ENCODE measurements around the gene TCTN2.

The TCTN2 gene

GRCh38 chr12:123734268-123734667 is 63.4 kb downstream of the TCTN2 start:
- DNase-seq (ENCODE audit: extremely low read depth in 1 of 2, low read depth in 1 of 2), result no peak

DNA sequence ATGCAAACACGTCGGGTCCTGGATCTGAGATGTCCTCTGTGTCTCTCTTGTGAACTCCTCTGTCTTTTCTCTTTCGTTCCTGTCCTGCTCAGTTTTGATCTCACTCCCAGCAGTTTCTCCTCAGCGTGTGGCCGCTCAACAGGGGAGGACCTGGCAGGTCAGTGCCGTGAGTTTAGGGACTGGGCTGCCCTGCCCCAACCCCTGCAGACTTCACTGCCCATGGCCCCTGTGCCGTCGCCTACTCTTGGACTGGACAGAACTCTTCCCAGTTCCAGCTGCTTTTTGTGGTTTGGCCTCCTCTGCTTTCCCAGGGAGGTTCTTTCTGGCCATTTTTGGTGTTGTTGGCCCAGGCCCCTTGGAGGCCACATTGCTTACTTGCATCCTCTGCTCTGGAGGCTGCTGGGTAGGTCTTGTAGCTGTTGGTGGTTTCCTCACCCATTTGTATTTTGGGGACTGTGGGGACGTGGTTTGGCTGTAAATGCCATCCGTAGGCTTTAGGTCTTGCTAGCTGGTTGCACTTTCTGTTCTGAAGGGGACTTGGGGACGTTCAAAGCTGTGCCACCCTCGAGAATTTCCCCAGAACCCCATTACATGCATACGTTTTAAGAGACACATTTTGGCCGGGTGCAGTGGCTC is 71.1 kb downstream of the TCTN2 start:
- no peak for DNase-seq (ENCODE audit: extremely low read depth in 1 of 2, low read depth in 1 of 2)

DNA sequence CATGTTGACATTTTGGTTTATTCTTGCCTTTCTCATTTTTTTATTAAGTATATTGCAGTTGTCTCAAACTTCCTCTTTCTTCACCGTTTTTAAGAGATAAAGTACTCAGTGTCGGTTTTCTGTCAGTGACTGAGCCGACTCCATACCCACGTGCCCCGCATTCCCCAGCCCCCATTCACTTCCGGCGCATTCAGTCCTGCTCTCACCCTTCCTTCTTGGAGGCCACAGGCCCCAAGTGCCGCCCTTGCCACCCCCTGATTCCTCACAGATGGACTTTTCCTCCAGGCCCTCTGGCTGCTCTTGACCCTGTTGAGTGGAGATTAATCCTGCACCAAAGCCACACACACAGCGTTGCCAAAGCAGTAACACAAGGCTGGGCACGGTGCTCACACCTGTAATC is 72.1 kb downstream of the TCTN2 start:
- DNase-seq (ENCODE audit: extremely low read depth in 1 of 2, low read depth in 1 of 2), result no peak

DNA sequence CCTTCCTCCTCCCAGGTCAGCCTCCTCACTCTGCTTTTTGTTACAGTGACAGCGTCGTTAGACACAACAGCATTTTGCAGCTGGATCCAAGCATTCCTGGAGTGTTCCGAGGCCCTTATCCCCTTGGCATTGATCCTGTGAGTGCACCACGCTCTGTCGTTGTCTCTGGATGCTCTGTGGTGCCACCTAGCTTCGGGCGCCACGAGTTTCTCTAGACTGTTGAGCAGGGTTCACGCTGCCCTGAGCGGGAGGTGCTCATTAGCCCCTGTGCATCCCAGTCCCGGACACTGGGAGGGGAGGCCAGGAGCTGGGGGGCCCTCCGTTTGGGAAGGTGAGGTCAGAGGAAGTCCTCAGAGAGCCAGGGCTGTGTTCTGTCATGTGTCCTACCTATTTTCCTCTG is 73.9 kb downstream of the TCTN2 start:
- DNase-seq (ENCODE audit: extremely low read depth in 1 of 2, low read depth in 1 of 2), result no peak

DNA sequence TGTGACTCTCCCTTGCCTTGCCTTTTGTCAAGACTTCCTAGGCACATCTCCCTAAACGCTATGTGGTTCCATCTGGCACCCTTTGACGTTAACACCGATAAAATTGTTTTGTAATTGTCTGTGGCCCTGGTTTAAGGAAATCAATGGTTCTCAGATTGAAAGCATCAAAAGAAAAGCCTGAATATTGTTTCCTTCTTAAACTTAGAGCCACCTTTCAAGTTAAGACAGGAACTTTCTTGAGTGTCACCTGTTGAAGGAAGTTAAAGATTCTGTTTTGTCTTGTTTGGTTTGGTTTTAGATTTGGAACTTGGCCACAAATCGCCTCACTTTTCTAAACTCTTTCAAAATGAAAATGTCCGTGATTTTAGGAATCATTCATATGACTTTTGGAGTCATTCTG is 76.4 kb downstream of the TCTN2 start:
- DNase-seq (ENCODE audit: extremely low read depth in 1 of 2, low read depth in 1 of 2), result no peak

DNA sequence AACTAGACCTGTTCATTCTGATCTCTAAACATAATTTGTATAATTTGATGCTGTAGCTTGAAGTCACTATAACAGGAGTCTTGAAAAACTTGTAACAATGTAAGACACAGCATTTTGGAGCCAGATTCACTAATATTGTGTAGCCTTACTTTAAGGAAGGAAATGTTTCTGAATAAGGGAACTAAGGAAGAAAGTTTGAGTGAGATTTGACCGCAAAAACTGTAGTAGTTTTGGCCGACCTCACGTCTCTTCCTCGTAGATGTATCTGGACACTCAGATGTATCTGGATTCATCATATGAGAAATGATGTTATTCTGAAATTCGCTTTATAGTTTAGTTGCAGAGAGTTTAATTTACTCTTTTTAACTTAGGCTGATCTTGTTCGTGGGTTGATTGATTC is 77.2 kb downstream of the TCTN2 start:
- DNase-seq (ENCODE audit: extremely low read depth in 1 of 2, low read depth in 1 of 2), result no peak

DNA sequence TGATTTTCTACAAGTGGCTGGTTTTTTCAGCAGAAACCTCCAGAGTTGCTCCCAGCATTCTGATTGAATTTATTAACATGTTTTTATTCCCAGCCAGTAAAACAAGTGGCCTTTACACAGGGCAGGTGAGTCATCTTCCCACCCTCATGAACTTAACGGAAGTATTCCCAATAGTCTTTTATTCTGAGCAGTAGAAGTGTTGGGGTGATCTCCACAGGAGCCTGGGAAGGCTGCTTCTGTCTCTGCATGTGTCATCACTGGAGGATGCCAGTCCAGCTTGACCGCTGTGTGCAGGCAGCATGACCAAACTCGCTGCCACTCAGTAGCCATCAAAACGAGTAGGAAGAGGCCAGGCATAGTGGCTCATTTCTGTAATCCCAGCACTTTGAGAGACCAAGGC is 77.7 kb downstream of the TCTN2 start:
- no peak for DNase-seq (ENCODE audit: extremely low read depth in 1 of 2, low read depth in 1 of 2)

GRCh38 chr12:123749355-123749754 is 78.4 kb downstream of the TCTN2 start:
- DNase-seq (ENCODE audit: extremely low read depth in 1 of 2, low read depth in 1 of 2), result no peak

GRCh38 chr12:123750159-123750656 is 79.3 kb downstream of the TCTN2 start:
- DNase-seq (ENCODE audit: extremely low read depth in 1 of 2, low read depth in 1 of 2), result no peak

DNA sequence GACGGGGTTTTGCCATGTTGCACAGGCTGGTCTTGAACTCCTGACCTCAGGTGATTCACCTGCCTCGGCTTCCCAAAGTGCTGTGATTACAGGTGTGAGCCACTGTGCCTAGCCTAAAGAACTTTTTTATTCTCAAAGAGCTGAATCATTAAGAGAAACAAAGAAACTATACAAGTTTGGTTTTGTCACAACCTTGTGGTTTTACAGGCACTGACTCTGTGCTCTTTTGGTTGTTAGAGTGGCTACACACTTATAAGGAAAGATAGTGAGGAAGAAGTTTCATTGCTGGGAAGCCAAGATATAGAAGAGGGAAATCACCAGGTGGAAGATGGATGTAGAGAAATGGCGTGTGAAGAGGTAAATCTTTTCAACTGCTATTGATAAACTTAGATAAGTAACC is 81.1 kb downstream of the TCTN2 start:
- DNase-seq (ENCODE audit: extremely low read depth in 1 of 2, low read depth in 1 of 2), result no peak

DNA sequence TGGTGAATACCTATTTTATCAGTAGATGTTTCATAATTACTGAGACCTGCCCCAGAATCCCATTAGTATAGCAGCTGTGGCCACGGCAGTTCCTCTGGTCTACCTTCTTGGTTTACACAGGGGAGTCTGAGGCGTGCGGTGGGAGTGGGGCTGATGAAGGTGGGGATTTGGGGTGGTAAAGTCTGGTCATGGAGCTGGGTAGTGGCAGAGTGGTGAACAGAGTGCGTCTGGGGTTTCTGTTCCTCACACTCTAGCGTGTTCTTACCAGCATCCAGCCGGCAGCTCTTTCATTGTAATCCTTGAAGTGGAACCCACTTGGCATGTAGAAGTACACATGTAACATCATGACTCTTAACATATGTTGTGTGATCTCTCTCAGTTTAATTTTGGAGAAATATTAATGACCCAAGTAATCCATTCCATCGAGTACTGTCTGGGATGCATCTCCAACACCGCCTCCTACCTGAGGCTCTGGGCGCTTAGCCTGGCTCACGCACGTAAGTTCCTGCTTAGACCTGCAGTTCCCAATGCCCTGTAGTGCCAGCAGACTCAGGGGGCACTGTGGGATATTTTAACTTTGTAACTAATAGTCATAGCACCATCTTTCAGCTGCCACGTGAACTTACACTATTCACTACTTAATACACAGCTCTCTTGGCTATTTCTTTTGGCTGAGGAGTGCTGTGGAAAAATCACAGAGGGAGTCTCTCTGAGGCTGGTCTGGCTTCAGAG is 83.3 kb downstream of the TCTN2 start:
- no peak for DNase-seq (ENCODE audit: extremely low read depth in 1 of 2, low read depth in 1 of 2)

GRCh38 chr12:123757561-123757960 is 86.6 kb downstream of the TCTN2 start:
- DNase-seq (ENCODE audit: extremely low read depth in 1 of 2, low read depth in 1 of 2), result no peak
